Esophagus muscularis mucosa (tissue), 4 donors: Measurements from ENCODE around the gene SHISA6. TPM values are rescaled to one million over a fixed set of nuclear protein-coding genes. Genes with fewer than 3 reads are reported as not detected.

Source experiments
- DNase-seq: peaks from one replicate; pipeline ENCODE4 v3.0.0-alpha.2; 2017; ENCODE audit errors: extremely low spot score
- H3K27ac ChIP-seq, 4 donors: fragments of 200-600 bp; sonication (generic); replicated peaks in 1 of 4; 1 replicate in 3 of 4; 2 replicates in 1 of 4; pipeline ENCODE4 v1.5.1; 2016 to 2019; ENCODE audit warnings: mild to moderate bottlenecking in 1 of 4
- H3K27me3 ChIP-seq, 4 donors: fragments of 200-600 bp; sonication (generic); one replicate each; pipeline versions ENCODE4 v1.5.1 to v1.6.0; 2016 to 2019
- H3K36me3 ChIP-seq, 4 donors: fragments of 200-600 bp; sonication (generic); one replicate each; pipeline ENCODE4 v1.5.1; 2016 to 2019
- H3K4me1 ChIP-seq, 4 donors: fragments of 200-600 bp; sonication (generic); one replicate each; pipeline ENCODE4 v1.5.1; 2016 to 2019
- H3K4me3 ChIP-seq, 4 donors: fragments of 200-600 bp; sonication (generic); 1 replicate in 2 of 4; 2 replicates in 2 of 4; pipeline ENCODE4 v1.5.1; 2016 to 2019; ENCODE audit warnings: mild to moderate bottlenecking in 4 of 4, moderate library complexity in 1 of 4
- H3K9me3 ChIP-seq, 4 donors: fragments of 200-600 bp; sonication (generic); 1 replicate in 3 of 4; 2 replicates in 1 of 4; pipeline ENCODE4 v1.5.1; 2016 to 2019
- EP300 ChIP-seq: sonication (generic); formaldehyde crosslinking; IDR thresholded peaks from one replicate; pipeline ENCODE4 v1.6.1; 2017; ENCODE audit warnings: antibody characterized with exemption
- POLR2A ChIP-seq: fragments of 450-650 bp; IDR thresholded peaks from one replicate; pipeline ENCODE4 v1.6.1; 2017; ENCODE audit warnings: antibody characterized with exemption, moderate library complexity, mild to moderate bottlenecking, low read depth
- POLR2AphosphoS5 ChIP-seq, 2 donors: sonication (generic); formaldehyde crosslinking; IDR thresholded peaks; one replicate each; pipeline ENCODE4 v1.6.1; 2017; ENCODE audit warnings: antibody characterized with exemption in 2 of 2
- WGBS: methylation state at CpG from one replicate; pipeline ENCODE4 v1.1.5; 2018; 5-methylcytosine and 5-hydroxymethylcytosine counted together
- intact Hi-C: fragments of 100-400 bp; cut with DNase I; formaldehyde crosslinking; loops from one replicate; pipeline ENCODE4 v1.15.1; 2023
- total RNA-seq, 4 donors: library from RNA; depleted of rRNA; stranded (reverse); fragments of >200 nt; gene quantifications; one replicate each; pipeline versions ENCODE4 v1.1.0 to v1.2.1, GENCODE V29; 2016
- TF ChIP-seq, protein P1 (sequence below), 3 experiments: fragments of 200-600 bp in 2 of 3; fragments of 450-650 bp in 1 of 3; sonication (generic) in 2 of 3; IDR thresholded peaks; one replicate each; pipeline ENCODE4 v1.5.1; 2017 to 2019; ENCODE audit warnings: antibody characterized with exemption in 3 of 3, mild to moderate bottlenecking in 2 of 3, moderate library complexity in 1 of 3

Gene SHISA6
- total RNA-seq, 4 donors from 2014 or later, result 0.83 to 1.7 (median 1.4) TPM

DNA sequence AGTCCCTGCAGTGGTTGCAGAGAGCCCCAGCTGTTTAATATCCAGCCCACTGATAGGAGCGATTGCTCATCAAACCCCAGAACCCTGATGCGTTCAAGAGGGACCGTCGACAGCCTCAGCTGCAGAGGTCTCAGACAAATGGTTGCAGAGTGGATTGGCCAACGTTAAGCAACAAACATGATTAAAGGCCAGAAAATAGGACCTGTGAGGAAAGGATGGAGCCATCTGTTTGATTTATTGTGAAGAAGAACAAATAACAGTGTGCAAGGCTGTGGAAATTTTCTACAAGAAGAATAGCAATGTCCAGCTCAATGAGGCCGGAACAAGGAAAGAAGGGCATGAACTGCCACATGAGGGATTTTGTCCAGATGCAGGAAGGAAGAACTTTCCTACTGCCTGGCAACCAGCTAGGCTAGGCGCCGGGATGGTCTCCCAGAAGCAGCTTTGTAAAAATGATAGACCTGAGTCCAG is 218.9 kb downstream of the SHISA6 start:
- H3K27me3 ChIP-seq, result no peaks in the 10 kb centered on the region
- H3K27ac ChIP-seq, result no peak overlapping the region
- TF ChIP-seq POLR2AphosphoS5 (IDR thresholded peaks at IDR 0.05), result no peak
- TF ChIP-seq POLR2A, result no peak
- TF ChIP-seq EP300, result no peak
- TF ChIP-seq, protein P1, sequence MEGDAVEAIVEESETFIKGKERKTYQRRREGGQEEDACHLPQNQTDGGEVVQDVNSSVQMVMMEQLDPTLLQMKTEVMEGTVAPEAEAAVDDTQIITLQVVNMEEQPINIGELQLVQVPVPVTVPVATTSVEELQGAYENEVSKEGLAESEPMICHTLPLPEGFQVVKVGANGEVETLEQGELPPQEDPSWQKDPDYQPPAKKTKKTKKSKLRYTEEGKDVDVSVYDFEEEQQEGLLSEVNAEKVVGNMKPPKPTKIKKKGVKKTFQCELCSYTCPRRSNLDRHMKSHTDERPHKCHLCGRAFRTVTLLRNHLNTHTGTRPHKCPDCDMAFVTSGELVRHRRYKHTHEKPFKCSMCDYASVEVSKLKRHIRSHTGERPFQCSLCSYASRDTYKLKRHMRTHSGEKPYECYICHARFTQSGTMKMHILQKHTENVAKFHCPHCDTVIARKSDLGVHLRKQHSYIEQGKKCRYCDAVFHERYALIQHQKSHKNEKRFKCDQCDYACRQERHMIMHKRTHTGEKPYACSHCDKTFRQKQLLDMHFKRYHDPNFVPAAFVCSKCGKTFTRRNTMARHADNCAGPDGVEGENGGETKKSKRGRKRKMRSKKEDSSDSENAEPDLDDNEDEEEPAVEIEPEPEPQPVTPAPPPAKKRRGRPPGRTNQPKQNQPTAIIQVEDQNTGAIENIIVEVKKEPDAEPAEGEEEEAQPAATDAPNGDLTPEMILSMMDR (IDR thresholded peaks at IDR 0.05), result no peak
- no peaks in the 10 kb centered on the region for H3K4me1 ChIP-seq
- no peak overlapping the region for H3K4me3 ChIP-seq
- H3K36me3 ChIP-seq, result no peaks in the 10 kb centered on the region
- DNase-seq, result peak; percentile 91
- WGBS, result 39% methylated on average over 8 of the region's 8 CpGs
- intact Hi-C loops, result no loop called here
- no peaks in the 10 kb centered on the region for H3K9me3 ChIP-seq

DNA sequence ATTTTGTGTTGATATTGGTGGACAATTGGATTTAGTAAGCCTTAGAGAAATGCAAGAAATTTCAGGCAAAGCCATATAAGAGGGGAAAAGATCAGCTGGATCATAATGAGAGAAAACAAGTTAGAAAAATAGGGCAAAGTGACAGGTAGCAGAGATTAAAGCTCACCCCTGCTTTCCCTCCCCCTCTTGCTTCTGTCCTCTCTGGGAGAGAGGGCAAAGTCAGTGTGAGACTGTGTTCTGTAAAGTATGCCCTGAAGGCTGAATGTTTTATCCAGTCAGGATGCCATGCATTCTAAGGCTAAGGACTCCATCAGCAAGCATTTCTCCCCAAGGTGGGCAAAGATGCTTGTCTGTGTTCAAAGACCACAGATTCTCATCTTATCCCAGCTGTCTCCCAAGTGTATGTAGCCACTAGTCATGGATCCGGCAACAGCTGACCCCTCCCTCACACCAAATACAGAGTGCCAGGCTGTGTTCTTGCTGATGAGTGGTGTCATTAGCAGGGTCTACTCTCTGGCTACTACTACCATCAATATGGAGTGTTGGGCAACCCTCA is 221.1 kb downstream of the SHISA6 start:
- no peaks in the 10 kb centered on the region for H3K4me1 ChIP-seq
- H3K27me3 ChIP-seq, result no peaks in the 10 kb centered on the region
- no peak overlapping the region for H3K27ac ChIP-seq
- no peaks in the 10 kb centered on the region for H3K36me3 ChIP-seq
- intact Hi-C loops, result no loop called here
- no peak for TF ChIP-seq POLR2A
- no peak for TF ChIP-seq POLR2AphosphoS5 (IDR thresholded peaks at IDR 0.05)
- TF ChIP-seq EP300, result no peak
- TF ChIP-seq, protein P1 (IDR thresholded peaks at IDR 0.05), result no peak
- no peak overlapping the region for H3K4me3 ChIP-seq
- peak; percentile 75 for DNase-seq
- H3K9me3 ChIP-seq, result no peaks in the 10 kb centered on the region
- WGBS, result no CpG with 5 or more reads among the region's 1 CpG

DNA sequence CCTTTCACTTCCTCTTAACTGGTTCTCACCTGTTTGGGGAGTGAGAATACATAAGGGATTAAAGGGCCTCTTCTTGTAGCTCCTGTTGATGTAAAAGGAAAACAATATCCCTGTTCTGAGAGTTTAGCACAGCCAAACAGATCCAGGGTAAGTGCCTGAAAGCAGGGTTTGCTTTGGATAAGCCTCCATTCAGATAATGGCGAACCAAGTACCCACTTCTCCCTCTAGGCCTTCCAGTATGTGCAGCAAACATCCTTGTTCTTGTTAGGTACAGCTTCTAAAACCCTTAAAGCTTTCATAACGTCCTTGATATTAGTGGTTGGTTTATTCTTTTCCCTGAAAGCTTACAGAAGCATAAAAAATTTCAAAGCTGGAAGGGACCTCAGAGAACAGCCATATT is 226.6 kb downstream of the SHISA6 start:
- peaks cover 0 to 7% (median 0%) of the 10 kb centered on the region in 4 donors for H3K9me3 ChIP-seq
- no peak overlapping the region for H3K27ac ChIP-seq
- no peaks in the 10 kb centered on the region for H3K27me3 ChIP-seq
- TF ChIP-seq EP300, result no peak
- TF ChIP-seq, protein P1 (IDR thresholded peaks at IDR 0.05), result no peak
- TF ChIP-seq POLR2AphosphoS5 (IDR thresholded peaks at IDR 0.05), result no peak
- no peak for TF ChIP-seq POLR2A
- H3K4me3 ChIP-seq, result no peak overlapping the region
- DNase-seq, result peak; percentile 29
- H3K4me1 ChIP-seq, result no peaks in the 10 kb centered on the region
- no peaks in the 10 kb centered on the region for H3K36me3 ChIP-seq
- intact Hi-C loops, result no loop called here
- 67% methylated on average over 2 of the region's 2 CpGs for WGBS

DNA sequence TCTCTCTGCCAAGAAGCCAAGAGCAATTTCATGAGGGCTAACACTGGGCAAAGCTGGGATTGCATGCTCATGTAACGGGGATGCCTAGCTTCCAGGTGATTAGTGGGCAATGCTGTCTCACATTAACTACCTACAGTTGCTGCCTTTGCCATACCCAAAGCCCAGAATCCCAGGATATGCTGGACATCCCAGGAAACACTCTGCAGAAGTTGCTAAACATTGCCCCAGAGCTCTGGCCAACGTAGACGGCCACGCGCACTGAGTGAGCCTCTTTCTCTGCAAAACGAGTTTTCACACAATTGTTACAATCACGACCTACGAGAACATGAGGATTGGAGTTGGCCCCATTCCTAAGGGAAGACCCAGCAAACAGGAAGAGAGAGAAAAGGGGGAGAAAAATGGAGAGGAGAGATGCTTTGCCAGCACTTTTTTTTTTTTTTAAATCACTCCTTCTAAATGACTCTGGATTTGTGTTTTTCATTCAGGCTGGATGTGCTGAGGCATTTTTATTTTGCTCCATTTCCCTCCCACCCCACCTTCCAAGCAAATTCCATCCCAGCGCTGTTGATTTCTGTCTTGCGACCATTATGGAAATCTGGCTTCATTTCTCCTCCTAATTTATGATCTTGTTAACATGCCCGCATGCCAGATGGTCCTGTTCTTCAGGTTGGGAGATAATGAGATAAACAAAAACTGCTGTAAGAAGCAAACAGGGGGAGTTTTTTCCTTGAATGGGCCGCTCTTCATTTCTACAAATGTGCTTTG is 244.5 kb downstream of the SHISA6 start:
- DNase-seq, result peak; percentile 86
- no peaks in the 10 kb centered on the region for H3K27me3 ChIP-seq
- 71% methylated on average over 12 of the region's 12 CpGs for WGBS
- no peak overlapping the region for H3K27ac ChIP-seq
- no peaks in the 10 kb centered on the region for H3K36me3 ChIP-seq
- intact Hi-C loops, result no loop called here
- H3K4me3 ChIP-seq, result no peak overlapping the region
- no peaks in the 10 kb centered on the region for H3K4me1 ChIP-seq
- no peaks in the 10 kb centered on the region for H3K9me3 ChIP-seq
- TF ChIP-seq, protein P1 (IDR thresholded peaks at IDR 0.05), result no peak
- no peak for TF ChIP-seq EP300
- no peak for TF ChIP-seq POLR2AphosphoS5 (IDR thresholded peaks at IDR 0.05)
- no peak for TF ChIP-seq POLR2A
